HCT116 (cell line): ENCODE measurements around the gene ANXA2. TPM values are rescaled to one million over a fixed set of nuclear protein-coding genes. Genes with fewer than 3 reads are reported as not detected.

Experiments used
- ATAC-seq: fragments of 200-7000 bp; cut with Tn5 transposase; 2 replicates; pipeline ENCODE4 v1.9.1; 2020; ENCODE audit warnings: mild to moderate bottlenecking, moderate library complexity
- BruUV-seq: library from RNA; stranded (reverse); fragments of 400-500 nt; replicated peaks from 2 replicates; lab custom pipeline; 2021; lab: Mats Ljungman, UMichigan
- CTCF ChIA-PET: fragments of 300-600 bp; sonication (Branson Sonifier 250); formaldehyde crosslinking; loops from one replicate; lab custom pipeline; 2021; ENCODE audit warnings: antibody characterized with exemption; lab: Charles Lee
- POLR2A ChIA-PET: fragments of 300-600, 350-600 bp; sonication (Branson Sonifier 250); formaldehyde crosslinking; loops from one replicate; lab custom pipeline; 2021; ENCODE audit warnings: antibody characterized with exemption; lab: Charles Lee
- RAD21 ChIA-PET, 2 experiments: fragments of 300-600 bp; sonication (Branson Sonifier 250); formaldehyde crosslinking; loops; one replicate each; lab custom pipeline; 2023; ENCODE audit warnings: low total read pairs in 2 of 2; ENCODE audit not compliant: uncharacterized antibody in 2 of 2, unreplicated experiment in 2 of 2, low non-redundant PET in 1 of 2; lab: Charles Lee
- DNase-seq: peaks from one replicate; pipeline ENCODE4 v3.0.0-alpha.2; 2010; ENCODE audit warnings: low read depth, low spot score
- H2AFZ ChIP-seq: fragments of 200-600 bp; shearing (Covaris generic), sonication (generic); 2 replicates; pipeline ENCODE4 v1.6.1; 2017; ENCODE audit warnings: low read depth, mixed run types, mixed read lengths, antibody characterized with exemption, low read length; ENCODE audit not compliant: poor library complexity, severe bottlenecking
- H3K27ac ChIP-seq: 2 replicates; pipeline ENCODE4 v1.5.1; 2012; ENCODE audit warnings: low read depth, low read length
- H3K27me3 ChIP-seq: fragments of 200-600 bp; sonication (generic); 2 replicates; pipeline ENCODE4 v1.6.1; 2016; ENCODE audit warnings: mixed run types, low read length, mixed read lengths; ENCODE audit not compliant: insufficient read depth
- H3K36me3 ChIP-seq, 2 experiments: fragments of 200-500 bp in 1 of 2; fragments of 200-600 bp in 1 of 2; sonication (Bioruptor generic) in 1 of 2; sonication (generic) in 1 of 2; 2 replicates each; pipeline versions ENCODE4 v1.5.1 to v1.6.1; 2014 to 2016; ENCODE audit warnings: low read length in 2 of 2, inconsistent platforms in 1 of 2, mixed read lengths in 1 of 2, mixed run types in 1 of 2; ENCODE audit not compliant: insufficient read depth in 2 of 2, control insufficient read depth in 1 of 2
- H3K4me1 ChIP-seq, 2 experiments: fragments of 200-600 bp in 1 of 2; sonication (generic) in 1 of 2; 2 replicates each; pipeline versions ENCODE4 v1.5.1 to v1.6.1; 2012 to 2017; ENCODE audit warnings: low read length in 2 of 2, inconsistent platforms in 1 of 2, mild to moderate bottlenecking in 1 of 2, mixed read lengths in 1 of 2, mixed run types in 1 of 2, moderate library complexity in 1 of 2; ENCODE audit not compliant: insufficient read depth in 2 of 2, control insufficient read depth in 1 of 2
- H3K4me2 ChIP-seq: fragments of 200-600 bp; sonication (generic); 2 replicates; pipeline ENCODE4 v1.6.1; 2017; ENCODE audit warnings: mixed run types, low read length, mixed read lengths
- H3K4me3 ChIP-seq, 2 experiments: fragments of 200-600 bp in 1 of 2; sonication (generic) in 1 of 2; replicated peaks in 1 of 2; 2 replicates each; pipeline ENCODE4 v1.5.1; 2011 to 2016; ENCODE audit warnings: low read length in 2 of 2, control low read depth in 1 of 2, low read depth in 1 of 2, mild to moderate bottlenecking in 1 of 2, mixed read lengths in 1 of 2, mixed run types in 1 of 2
- H3K79me2 ChIP-seq: fragments of 200-600 bp; sonication (generic); 2 replicates; pipeline ENCODE4 v1.6.1; 2017; ENCODE audit warnings: mild to moderate bottlenecking, mixed run types, low read length, moderate library complexity, mixed read lengths; ENCODE audit not compliant: insufficient read depth
- H3K9ac ChIP-seq: fragments of 200-600 bp; sonication (generic); 2 replicates; pipeline ENCODE4 v1.6.1; 2016; ENCODE audit warnings: low read length, mixed read lengths
- H3K9me2 ChIP-seq: fragments of 200-600 bp; sonication (generic), shearing (Covaris generic); 2 replicates; pipeline ENCODE4 v1.6.1; 2017; ENCODE audit warnings: mixed run types, mild to moderate bottlenecking, moderate library complexity; ENCODE audit not compliant: insufficient read depth
- H3K9me3 ChIP-seq, 2 experiments: fragments of 200-500 bp in 1 of 2; fragments of 200-600 bp in 1 of 2; sonication (Bioruptor generic) in 1 of 2; sonication (generic) in 1 of 2; 2 replicates each; pipeline ENCODE4 v1.6.1; 2014 to 2017; ENCODE audit warnings: low read length in 2 of 2, mixed read lengths in 2 of 2, inconsistent platforms in 1 of 2, low read depth in 1 of 2, mild to moderate bottlenecking in 1 of 2, mixed run types in 1 of 2, moderate library complexity in 1 of 2; ENCODE audit not compliant: control insufficient read depth in 1 of 2, insufficient read depth in 1 of 2
- H4K20me1 ChIP-seq: fragments of 200-600 bp; sonication (generic), shearing (Covaris generic); 2 replicates; pipeline ENCODE4 v1.6.1; 2017; ENCODE audit warnings: mixed run types, mild to moderate bottlenecking, moderate library complexity; ENCODE audit not compliant: insufficient read depth
- CBX3 ChIP-seq: IDR thresholded peaks from 2 replicates; pipeline ENCODE4 v1.6.1; 2012; ENCODE audit warnings: low read depth
- CEBPB ChIP-seq: IDR thresholded peaks from 2 replicates; pipeline ENCODE4 v1.6.1; 2012; ENCODE audit warnings: low read depth
- CTCF ChIP-seq, 3 experiments: fragments of 200-600 bp in 1 of 3; sonication (generic) in 1 of 3; IDR thresholded peaks in 2 of 3; conservative IDR thresholded peaks in 1 of 3; 2 replicates each; pipeline ENCODE4 v1.5.1; 2012 to 2017; ENCODE audit warnings: low read depth in 2 of 3, low read length in 2 of 3, antibody characterized with exemption in 1 of 3, borderline replicate concordance in 1 of 3, control low read depth in 1 of 3, mild to moderate bottlenecking in 1 of 3, mixed read lengths in 1 of 3, mixed run types in 1 of 3, moderate library complexity in 1 of 3; ENCODE audit not compliant: insufficient read depth in 1 of 3
- ELF1 ChIP-seq: IDR thresholded peaks from 2 replicates; pipeline ENCODE4 v1.6.1; 2012; ENCODE audit warnings: low read depth, borderline replicate concordance
- EZH2phosphoT487 ChIP-seq: fragments of 200-600 bp; IDR thresholded peaks from 2 replicates; pipeline ENCODE4 v1.6.1; 2018; ENCODE audit warnings: antibody characterized with exemption, borderline replicate concordance
- FOSL1 ChIP-seq: IDR thresholded peaks from 2 replicates; pipeline ENCODE4 v1.6.1; 2012; ENCODE audit warnings: low read depth
- JUND ChIP-seq: IDR thresholded peaks from 2 replicates; pipeline ENCODE4 v1.6.1; 2012
- POLR2A ChIP-seq: IDR thresholded peaks from 2 replicates; pipeline ENCODE4 v1.7.0; 2011; ENCODE audit warnings: borderline replicate concordance; ENCODE audit not compliant: insufficient read depth, insufficient read length; ENCODE audit errors: extremely low read depth
- POLR2AphosphoS5 ChIP-seq: IDR thresholded peaks from 2 replicates; pipeline ENCODE4 v1.6.1; 2011; ENCODE audit warnings: mild to moderate bottlenecking, low read depth, low read length, moderate library complexity
- RAD21 ChIP-seq: IDR thresholded peaks from 2 replicates; pipeline ENCODE4 v1.6.1; 2012; ENCODE audit warnings: low read depth, mild to moderate bottlenecking
- SP1 ChIP-seq: IDR thresholded peaks from 2 replicates; pipeline ENCODE4 v1.6.1; 2012; ENCODE audit warnings: low read depth
- TCF7L2 ChIP-seq: IDR thresholded peaks from 2 replicates; pipeline ENCODE4 v1.7.0; 2011; ENCODE audit warnings: borderline replicate concordance, inconsistent platforms; ENCODE audit not compliant: insufficient read depth, insufficient read length; ENCODE audit errors: extremely low read depth
- YY1 ChIP-seq: IDR thresholded peaks from 2 replicates; pipeline ENCODE4 v1.6.1; 2011; ENCODE audit warnings: low read length, low read depth, moderate library complexity, mild to moderate bottlenecking; ENCODE audit not compliant: insufficient replicate concordance; ENCODE audit errors: extremely low read depth
- ZBTB33 ChIP-seq: IDR thresholded peaks from 2 replicates; pipeline ENCODE4 v1.6.1; 2011; ENCODE audit warnings: mild to moderate bottlenecking, low read length, moderate library complexity; ENCODE audit not compliant: insufficient replicate concordance; ENCODE audit errors: extremely low read depth
- ZFX ChIP-seq: fragments of 450-650 bp; IDR thresholded peaks from 2 replicates; pipeline ENCODE4 v1.6.1; 2017
- intact Hi-C: fragments of 100-400 bp; cut with micrococcal nuclease; formaldehyde crosslinking; loops from 2 replicates; pipeline ENCODE4 v1.10.0; 2022
- total RNA-seq: library from RNA; stranded (reverse); gene quantifications from one replicate; pipeline ENCODE4 v1.2.1, GENCODE V29; 2021; ENCODE audit not compliant: unreplicated experiment

Gene ANXA2
- total RNA-seq, 1 experiment from 2014 or later, result 1,298 TPM

GRCh38 chr15:60323322-60323721 lies 74.5 kb downstream of the ANXA2 start:
- ChIA-PET RAD21 (no interaction called here), POLR2A (no interaction called here), CTCF (interaction anchor here (0.8 kb wide), 1 partner anchor 198 kb away, joined by 3 read pairs; no protein-coding TSS in a partner anchor)
- no peak overlapping the region for H3K9ac ChIP-seq
- no TSS peak for BruUV-seq
- no peak overlapping the region for H3K4me2 ChIP-seq
- H2AFZ ChIP-seq, result no peak overlapping the region
- H3K79me2 ChIP-seq, result no peaks in the 10 kb centered on the region
- H3K4me1 ChIP-seq, result no peaks in the 10 kb centered on the region
- H4K20me1 ChIP-seq, result peaks cover 5% of the 10 kb centered on the region; the same call in 1 of the 2 replicates
- H3K4me3 ChIP-seq, result no peak overlapping the region
- H3K27me3 ChIP-seq, result peaks cover 39% of the 10 kb centered on the region
- no peaks in the 10 kb centered on the region for H3K36me3 ChIP-seq
- TF ChIP-seq EZH2phosphoT487 (no peak), YY1 (no peak), ZFX (no peak), TCF7L2 (no peak), POLR2A (no peak)
- H3K27ac ChIP-seq, result no peak overlapping the region
- DNase-seq, result no peak
- no peak for ATAC-seq
- no peaks in the 10 kb centered on the region for H3K9me2 ChIP-seq
- intact Hi-C loops, result no loop called here
- no peaks in the 10 kb centered on the region for H3K9me3 ChIP-seq

DNA sequence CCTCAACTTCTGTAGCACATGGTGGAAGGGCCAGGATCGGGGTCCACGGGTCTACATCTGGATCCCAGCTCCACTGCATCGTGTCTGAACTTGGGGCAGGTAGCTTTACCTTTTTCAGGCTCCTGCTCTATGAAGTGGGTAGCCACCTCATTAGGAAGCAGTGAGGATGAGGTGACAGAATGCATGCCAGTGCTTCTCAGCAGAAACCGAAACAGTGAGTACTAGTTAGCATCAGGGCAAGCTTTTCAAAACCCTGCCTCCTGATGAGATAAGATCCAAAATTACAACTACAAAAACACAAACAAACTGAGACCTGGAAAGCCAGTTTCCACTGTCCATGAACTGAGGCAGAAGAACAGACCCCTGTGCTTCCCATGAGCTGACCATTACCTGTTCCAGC lies 77.4 kb downstream of the ANXA2 start:
- Histone ChIP-seq H3K9me3 (no peaks in the 10 kb centered on the region), H4K20me1 (no peaks in the 10 kb centered on the region), H3K27me3 (peaks cover 25% of the 10 kb centered on the region), H3K79me2 (no peaks in the 10 kb centered on the region), H2AFZ (no peak overlapping the region), H3K9me2 (no peaks in the 10 kb centered on the region), H3K4me3 (no peak overlapping the region), H3K9ac (no peak overlapping the region), H3K27ac (no peak overlapping the region), H3K4me2 (no peak overlapping the region), H3K4me1 (peaks cover 0 to 4% of the 10 kb centered on the region in 2 experiments; a peak in 1 of 4 replicates), H3K36me3 (no peaks in the 10 kb centered on the region)
- no TSS peak for BruUV-seq
- intact Hi-C loops, result no loop called here
- POLR2A ChIA-PET, result no interaction called here
- RAD21 ChIA-PET, result no interaction called here
- DNase-seq (no peak), ATAC-seq (no peak)
- CTCF ChIA-PET, result interaction anchor here (1.2 to 2.5 kb wide), 2 partner anchors 596 to 629 kb away, joined by 4 to 10 read pairs; no protein-coding TSS in a partner anchor
- no peak for TF ChIP-seq CBX3
- TF ChIP-seq RAD21, result no peak
- TF ChIP-seq POLR2AphosphoS5, result no peak
- TF ChIP-seq CTCF (IDR thresholded peaks at IDR 0.05 in 2 of 3, conservative IDR thresholded peaks at IDR 0.05 in 1 of 3; ENCODE audit: borderline replicate concordance in 1 of 3, insufficient read depth in 1 of 3, low read depth in 2 of 3, low read length in 2 of 3), result no peak
- no peak for TF ChIP-seq JUND
- TF ChIP-seq SP1, result no peak
- TF ChIP-seq ELF1, result no peak
- no peak for TF ChIP-seq TCF7L2
- TF ChIP-seq CEBPB, result no peak
- no peak for TF ChIP-seq ZBTB33
- TF ChIP-seq ZFX, result no peak
- no peak for TF ChIP-seq FOSL1
